Spleen (tissue), 7 donors: ENCODE measurements around the gene BAZ1A.
"Not testable (repeated sequence)": the region's sequence is repeated elsewhere in the genome, so short reads cannot be mapped to it uniquely, and the experiment has no call there.

Source experiments
- CTCF ChIP-seq, 11 experiments: fragments of 200-600 bp in 7 of 11; fragments of 450-650 bp in 4 of 11; sonication (generic) in 4 of 11; IDR thresholded peaks in 8 of 11; conservative IDR thresholded peaks in 3 of 11; 1 replicate in 7 of 11; 2 replicates in 4 of 11; pipeline versions ENCODE4 v1.4.0 to v1.8.0; 2016 to 2021; ENCODE audit warnings: antibody characterized with exemption in 11 of 11, inconsistent platforms in 4 of 11, mild to moderate bottlenecking in 1 of 11
- POLR2AphosphoS5 ChIP-seq, 3 donors: sonication (generic); formaldehyde crosslinking; IDR thresholded peaks; one replicate each; pipeline ENCODE4 v1.5.1; 2017; ENCODE audit warnings: antibody characterized with exemption in 3 of 3
- donor health status: DM: no; HTN: no; CAD: no; lungs with moderate emphysema.
- donor health status: DM: no; HTN: no; CAD: no.
- donor health status: DM: no; HTN: no; CAD: no.

GRCh38 chr14:34798861-34799260 lies 76.3 kb downstream of the BAZ1A start:
- not testable (repeated sequence) for TF ChIP-seq POLR2AphosphoS5 (IDR thresholded peaks at IDR 0.05); CTCF (IDR thresholded peaks at IDR 0.05 in 8 of 11, conservative IDR thresholded peaks at IDR 0.05 in 3 of 11)
